Neural cell (in vitro differentiated cells): ENCODE results near the gene FAM161B.
"Not testable (repeated sequence)": the region's sequence is repeated elsewhere in the genome, so short reads cannot be mapped to it uniquely, and the experiment has no call there.

Experiments
- EP300 ChIP-seq: fragments of 450-650 bp; conservative IDR thresholded peaks from 2 replicates; pipeline ENCODE4 v1.6.1; 2014; ENCODE audit warnings: antibody characterized with exemption, mild to moderate bottlenecking, moderate library complexity; ENCODE audit not compliant: poor library complexity, severe bottlenecking
- EZH2 ChIP-seq: fragments of 200-600, 300-800 bp; shearing (Covaris generic), sonication (generic); IDR thresholded peaks from 2 replicates; pipeline ENCODE4 v1.6.1; 2014; ENCODE audit warnings: antibody characterized with exemption, low read length, borderline replicate concordance, mild to moderate bottlenecking; ENCODE audit not compliant: insufficient read depth, poor library complexity, severe bottlenecking
- POLR2AphosphoS5 ChIP-seq: IDR thresholded peaks from 2 replicates; pipeline ENCODE4 v1.6.1; 2012
- RAD21 ChIP-seq: fragments of 450-650 bp; conservative IDR thresholded peaks from 2 replicates; pipeline ENCODE4 v1.6.1; 2014; ENCODE audit warnings: antibody characterized with exemption, mild to moderate bottlenecking, moderate library complexity
- SMC3 ChIP-seq: fragments of 450-650 bp; conservative IDR thresholded peaks from 2 replicates; pipeline ENCODE4 v1.6.1; 2014; ENCODE audit warnings: antibody characterized with exemption, mild to moderate bottlenecking, moderate library complexity; ENCODE audit not compliant: poor library complexity
- TAF1 ChIP-seq: IDR thresholded peaks from 2 replicates; pipeline ENCODE4 v1.6.1; 2012; ENCODE audit warnings: low read depth
- TF ChIP-seq, protein P1 (sequence below): fragments of 450-650 bp; IDR thresholded peaks from 2 replicates; pipeline ENCODE4 v1.5.1; 2014; ENCODE audit warnings: antibody characterized with exemption, mild to moderate bottlenecking, moderate library complexity; ENCODE audit not compliant: poor library complexity, severe bottlenecking

DNA sequence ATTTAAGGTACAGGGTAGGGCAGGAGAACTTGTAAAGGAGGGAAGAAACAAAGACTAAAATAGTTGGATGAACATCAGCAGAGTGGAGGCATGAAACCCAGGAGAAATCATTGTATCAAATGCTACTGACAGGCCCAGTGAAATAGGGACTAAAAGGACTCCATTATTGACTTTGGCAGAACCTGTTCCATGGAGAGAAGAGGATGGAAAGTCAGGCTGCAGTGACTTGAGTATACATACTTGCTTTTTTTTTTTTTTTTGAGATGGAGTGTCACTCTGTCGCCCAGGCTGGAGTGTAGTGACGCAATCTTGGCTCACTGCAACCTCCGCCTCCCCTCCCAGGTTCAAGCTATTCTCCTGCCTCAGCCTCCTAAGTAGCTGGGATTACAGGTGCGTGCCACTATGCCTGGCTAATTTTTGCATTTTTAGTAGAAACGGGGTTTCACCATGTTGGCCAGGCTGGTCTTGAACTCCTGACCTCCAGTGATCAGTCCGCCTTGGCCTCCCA lies 55.7 kb downstream of the FAM161B start:
- TF ChIP-seq, protein P1, sequence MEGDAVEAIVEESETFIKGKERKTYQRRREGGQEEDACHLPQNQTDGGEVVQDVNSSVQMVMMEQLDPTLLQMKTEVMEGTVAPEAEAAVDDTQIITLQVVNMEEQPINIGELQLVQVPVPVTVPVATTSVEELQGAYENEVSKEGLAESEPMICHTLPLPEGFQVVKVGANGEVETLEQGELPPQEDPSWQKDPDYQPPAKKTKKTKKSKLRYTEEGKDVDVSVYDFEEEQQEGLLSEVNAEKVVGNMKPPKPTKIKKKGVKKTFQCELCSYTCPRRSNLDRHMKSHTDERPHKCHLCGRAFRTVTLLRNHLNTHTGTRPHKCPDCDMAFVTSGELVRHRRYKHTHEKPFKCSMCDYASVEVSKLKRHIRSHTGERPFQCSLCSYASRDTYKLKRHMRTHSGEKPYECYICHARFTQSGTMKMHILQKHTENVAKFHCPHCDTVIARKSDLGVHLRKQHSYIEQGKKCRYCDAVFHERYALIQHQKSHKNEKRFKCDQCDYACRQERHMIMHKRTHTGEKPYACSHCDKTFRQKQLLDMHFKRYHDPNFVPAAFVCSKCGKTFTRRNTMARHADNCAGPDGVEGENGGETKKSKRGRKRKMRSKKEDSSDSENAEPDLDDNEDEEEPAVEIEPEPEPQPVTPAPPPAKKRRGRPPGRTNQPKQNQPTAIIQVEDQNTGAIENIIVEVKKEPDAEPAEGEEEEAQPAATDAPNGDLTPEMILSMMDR = not testable (repeated sequence)
- TF ChIP-seq POLR2AphosphoS5, EZH2, EP300, RAD21, TAF1, SMC3: not testable (repeated sequence)
